Activated T-cell treated with anti-CD3 and anti-CD28 coated beads, Interleukin-2, amount 50 U/mL, for 72 hours (primary cell): ENCODE results near the gene SERTM2. TPM values are rescaled to one million over a fixed set of nuclear protein-coding genes. Genes with fewer than 3 reads are reported as not detected.
"Not testable (repeated sequence)": the region's sequence is repeated elsewhere in the genome, so short reads cannot be mapped to it uniquely, and the experiment has no call there.

ENCODE experiments used
- ATAC-seq, 2 donors: fragments of 150-1000 bp; cut with Tn5 transposase; replicated peaks in 1 of 2; 2 replicates each; pipeline ENCODE4 v1.10.0; 2021; ENCODE audit warnings: moderate library complexity in 2 of 2, mild to moderate bottlenecking in 1 of 2
- DNase-seq, 2 donors: peaks; one replicate each; pipeline ENCODE4 v3.0.0; 2021 to 2022; ENCODE audit warnings: mixed read lengths in 1 of 2
- H3K27ac Mint-ChIP-seq: one replicate; pipeline ENCODE4 v1.8.0; 2022; ENCODE audit warnings: mild to moderate bottlenecking, moderate library complexity, mixed read lengths
- H3K27me3 Mint-ChIP-seq: one replicate; pipeline ENCODE4 v1.8.0; 2022; ENCODE audit warnings: low read depth, mixed read lengths
- H3K36me3 Mint-ChIP-seq, 2 donors: one replicate each; pipeline ENCODE4 v1.8.0; 2022; ENCODE audit warnings: mixed read lengths in 2 of 2, mild to moderate bottlenecking in 1 of 2; ENCODE audit not compliant: insufficient read depth in 2 of 2
- H3K4me1 Mint-ChIP-seq: one replicate; pipeline ENCODE4 v1.8.0; 2022; ENCODE audit warnings: low read depth, mixed read lengths
- H3K4me3 Mint-ChIP-seq, 2 donors: one replicate each; pipeline ENCODE4 v1.8.0; 2022; ENCODE audit warnings: mild to moderate bottlenecking in 2 of 2, mixed read lengths in 2 of 2, moderate library complexity in 2 of 2
- H3K9me3 Mint-ChIP-seq, 2 donors: one replicate each; pipeline ENCODE4 v1.8.0; 2022; ENCODE audit warnings: mixed read lengths in 2 of 2
- total RNA-seq, 2 donors: library from RNA; stranded (reverse); gene quantifications; one replicate each; pipeline ENCODE4 v1.2.3, GENCODE V29; 2022

SERTM2 gene
- total RNA-seq, 2 donors from 2014 or later: 0.05 TPM; not detected in 1

DNA sequence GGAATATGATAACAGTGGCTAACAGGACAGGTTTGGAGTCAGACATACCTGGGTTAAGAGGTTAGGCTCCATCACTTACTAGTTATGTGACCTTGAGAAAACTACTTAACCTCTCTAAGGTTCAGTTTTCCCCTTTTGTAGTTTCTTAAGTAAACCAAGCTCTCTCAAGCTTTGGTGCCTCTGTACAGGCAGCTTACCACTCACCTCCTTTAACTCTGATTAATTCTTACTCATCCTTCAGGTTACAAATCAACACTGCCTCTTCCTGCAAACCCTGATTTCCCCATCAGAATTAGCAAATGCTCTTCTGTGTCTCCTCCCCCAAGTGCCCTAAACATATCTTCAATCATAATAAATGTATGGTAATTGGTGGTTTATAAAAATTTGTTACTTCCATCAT lies 3.5 kb upstream of the SERTM2 start:
- Mint-ChIP-seq H3K27ac (no peak overlapping the region), H3K36me3 (no peaks in the 10 kb centered on the region), H3K4me1 (no peaks in the 10 kb centered on the region), H3K9me3 (no peaks in the 10 kb centered on the region), H3K4me3 (no peak overlapping the region), H3K27me3 (peaks cover 55% of the 10 kb centered on the region)
- ATAC-seq: peak in 1 of 2 donors; percentile 36
- DNase-seq: no peak

- Mint-ChIP-seq H3K36me3 (no peaks in the 10 kb centered on the region), H3K27ac (no peak overlapping the region), H3K4me3 (no peak overlapping the region), H3K4me1 (no peaks in the 10 kb centered on the region), H3K9me3 (no peaks in the 10 kb centered on the region), H3K27me3 (peaks cover 37% of the 10 kb centered on the region)
- ATAC-seq: no peak
- DNase-seq: no peak
Measured at GRCh38 chrX:111515298-111515697, 3.9 kb downstream of the SERTM2 start.

- ATAC-seq (no peak), DNase-seq (no peak)
- Mint-ChIP-seq H3K4me3 (no peak overlapping the region), H3K27me3 (peaks cover 25% of the 10 kb centered on the region), H3K36me3 (no peaks in the 10 kb centered on the region), H3K4me1 (no peaks in the 10 kb centered on the region), H3K27ac (no peak overlapping the region), H3K9me3 (no peaks in the 10 kb centered on the region)
Measured at GRCh38 chrX:111518667-111519066, 7.2 kb downstream of the SERTM2 start.

GRCh38 chrX:111519215-111519614 lies 7.8 kb downstream of the SERTM2 start:
- Mint-ChIP-seq H3K27ac (no peak overlapping the region), H3K9me3 (no peaks in the 10 kb centered on the region), H3K4me3 (no peak overlapping the region), H3K27me3 (peaks cover 23% of the 10 kb centered on the region), H3K4me1 (no peaks in the 10 kb centered on the region), H3K36me3 (no peaks in the 10 kb centered on the region)
- DNase-seq: no peak
- ATAC-seq: no peak

- H3K9me3 Mint-ChIP-seq: no peaks in the 10 kb centered on the region
- H3K4me3 Mint-ChIP-seq: no peak overlapping the region
- H3K27ac Mint-ChIP-seq: no peak overlapping the region
- H3K27me3 Mint-ChIP-seq: peaks cover 19% of the 10 kb centered on the region
- no peaks in the 10 kb centered on the region for H3K4me1 Mint-ChIP-seq
- no peaks in the 10 kb centered on the region for H3K36me3 Mint-ChIP-seq
- ATAC-seq (no peak), DNase-seq (no peak)
Measured at GRCh38 chrX:111520506-111520905, 9.1 kb downstream of the SERTM2 start.

DNA sequence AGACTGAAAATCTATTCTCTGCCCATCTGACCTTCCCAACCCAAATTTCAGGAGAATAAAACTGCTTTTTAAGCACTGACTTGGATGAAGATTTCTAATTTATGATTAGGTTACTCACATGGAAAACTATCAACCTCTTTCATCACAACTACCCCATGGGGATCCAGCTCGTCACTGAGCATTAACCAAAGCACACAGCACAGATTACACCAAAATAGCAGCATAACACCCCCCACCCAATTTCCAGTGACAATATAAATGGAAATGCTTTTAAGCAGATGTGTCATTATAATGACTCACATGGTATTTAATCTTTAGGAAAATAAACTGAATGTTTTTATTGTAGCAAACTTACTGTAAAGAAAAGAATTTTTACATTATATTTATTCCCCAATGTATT lies 9.7 kb downstream of the SERTM2 start:
- Mint-ChIP-seq H3K9me3 (no peaks in the 10 kb centered on the region), H3K27ac (no peak overlapping the region), H3K36me3 (no peaks in the 10 kb centered on the region), H3K27me3 (peaks cover 15% of the 10 kb centered on the region), H3K4me1 (no peaks in the 10 kb centered on the region), H3K4me3 (no peak overlapping the region)
- ATAC-seq (no peak), DNase-seq (no peak)

GRCh38 chrX:111543212-111543741 lies 31.8 kb downstream of the SERTM2 start:
- DNase-seq: no peak
- Mint-ChIP-seq H3K4me1 (no peaks in the 10 kb centered on the region), H3K4me3 (no peak overlapping the region), H3K9me3 (no peaks in the 10 kb centered on the region), H3K27ac (no peak overlapping the region), H3K27me3 (peaks cover 9% of the 10 kb centered on the region), H3K36me3 (no peaks in the 10 kb centered on the region)
- no peak for ATAC-seq

- H3K27ac Mint-ChIP-seq, H3K9me3 Mint-ChIP-seq, H3K36me3 Mint-ChIP-seq, DNase-seq, H3K4me1 Mint-ChIP-seq, ATAC-seq, H3K4me3 Mint-ChIP-seq: not testable (repeated sequence)
- H3K27me3 Mint-ChIP-seq: peaks cover 31% of the 10 kb centered on the region
Measured at GRCh38 chrX:111549235-111549634, 37.8 kb downstream of the SERTM2 start.

GRCh38 chrX:111555406-111555958 lies 44.0 kb downstream of the SERTM2 start:
- Mint-ChIP-seq H3K36me3 (no peaks in the 10 kb centered on the region), H3K27me3 (peaks cover 17% of the 10 kb centered on the region), H3K4me3 (no peak overlapping the region), H3K9me3 (no peaks in the 10 kb centered on the region), H3K27ac (no peak overlapping the region), H3K4me1 (no peaks in the 10 kb centered on the region)
- no peak for ATAC-seq
- no peak for DNase-seq

DNA sequence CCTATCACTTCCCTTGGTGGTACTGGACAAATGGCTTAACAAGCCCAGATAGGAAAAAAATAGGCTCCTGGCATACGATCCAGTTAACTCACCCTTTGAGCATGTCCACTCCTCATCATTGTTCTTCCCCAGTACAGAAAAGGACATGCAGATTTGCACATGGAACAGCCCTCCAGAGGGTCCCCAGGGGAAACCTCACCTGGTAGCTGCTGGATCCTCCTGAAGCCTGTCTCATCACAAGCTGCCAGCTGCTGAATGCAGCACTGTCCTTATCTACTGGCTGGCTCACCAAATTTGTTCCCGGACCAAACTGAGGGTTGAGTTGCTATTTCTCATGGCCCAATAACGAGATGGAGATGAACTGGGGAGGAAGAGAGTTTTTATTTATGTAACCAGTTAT lies 49.4 kb downstream of the SERTM2 start:
- Mint-ChIP-seq H3K4me1 (no peaks in the 10 kb centered on the region), H3K9me3 (no peaks in the 10 kb centered on the region), H3K36me3 (no peaks in the 10 kb centered on the region), H3K27ac (no peak overlapping the region), H3K27me3 (peaks cover 34% of the 10 kb centered on the region), H3K4me3 (no peak overlapping the region)
- DNase-seq (no peak), ATAC-seq (no peak)

- ATAC-seq: no peak
- H3K9me3 Mint-ChIP-seq: no peaks in the 10 kb centered on the region
- no peaks in the 10 kb centered on the region for H3K4me1 Mint-ChIP-seq
- DNase-seq: no peak
- peaks cover 32% of the 10 kb centered on the region for H3K27me3 Mint-ChIP-seq
- H3K27ac Mint-ChIP-seq: no peak overlapping the region
- no peak overlapping the region for H3K4me3 Mint-ChIP-seq
- H3K36me3 Mint-ChIP-seq: no peaks in the 10 kb centered on the region
Measured at GRCh38 chrX:111561851-111562250, 50.4 kb downstream of the SERTM2 start.

DNA sequence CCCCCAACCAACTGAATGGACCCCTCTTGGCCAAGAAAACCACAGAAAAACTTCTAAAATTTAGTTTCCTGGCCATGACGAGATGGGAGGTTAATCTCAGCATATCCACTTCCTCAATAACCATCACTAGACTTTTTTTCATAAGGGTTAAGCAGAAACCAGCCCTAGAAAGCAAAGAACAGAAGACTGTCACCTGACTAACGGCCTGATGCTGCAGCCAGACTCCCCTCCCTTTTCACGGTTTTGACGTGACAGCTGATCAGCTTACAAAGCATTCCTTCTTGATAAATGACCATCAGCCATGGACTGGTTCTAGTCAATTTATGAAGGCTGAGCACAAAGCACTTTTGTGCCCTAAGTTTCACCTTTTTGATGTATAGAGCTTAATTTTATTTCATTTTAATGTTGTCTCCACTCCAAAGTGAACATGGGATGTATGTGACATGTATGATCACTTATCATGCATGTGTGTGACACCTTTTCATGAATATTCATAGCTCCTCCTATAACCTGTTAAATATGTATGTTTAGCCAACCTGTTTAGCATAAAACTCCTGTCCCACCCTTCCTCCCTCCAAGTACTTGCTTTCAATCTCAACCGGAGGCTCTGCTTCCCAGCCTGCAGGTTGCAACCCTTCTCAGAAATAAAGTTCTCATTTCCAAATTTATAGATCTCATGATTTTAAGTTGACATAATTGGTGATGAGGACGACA lies 56.3 kb downstream of the SERTM2 start:
- peaks cover 47% of the 10 kb centered on the region for H3K27me3 Mint-ChIP-seq

DNA sequence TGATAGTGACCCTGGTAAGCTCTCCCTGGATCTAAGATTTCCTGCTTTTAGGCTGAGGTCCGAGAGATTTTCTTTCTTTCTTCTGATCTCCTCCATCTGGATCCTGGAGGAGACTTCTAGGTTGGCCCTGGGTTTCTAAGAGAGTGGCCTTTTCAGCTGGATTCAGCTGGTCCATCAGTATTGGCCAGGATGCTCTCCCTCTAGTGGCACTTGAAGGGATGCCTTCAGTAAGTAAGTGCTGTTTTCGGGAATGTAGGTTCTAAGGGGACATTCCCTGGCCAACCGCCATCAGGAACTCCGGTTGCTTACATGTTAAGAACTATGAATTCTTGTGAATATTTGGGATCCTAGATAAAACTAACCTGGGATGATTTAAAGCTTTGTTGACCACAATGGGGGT lies 56.9 kb downstream of the SERTM2 start:
- Mint-ChIP-seq H3K27me3 (peaks cover 42% of the 10 kb centered on the region), H3K9me3 (no peaks in the 10 kb centered on the region), H3K36me3 (no peaks in the 10 kb centered on the region), H3K27ac (no peak overlapping the region), H3K4me3 (no peak overlapping the region), H3K4me1 (no peaks in the 10 kb centered on the region)
- ATAC-seq (no peak), DNase-seq (no peak)

More for the DNA sequence above, 56.3 kb downstream of the SERTM2 start:
- no peak overlapping the region for H3K4me3 Mint-ChIP-seq
- H3K36me3 Mint-ChIP-seq: no peaks in the 10 kb centered on the region
- DNase-seq (no peak), ATAC-seq (no peak)
- no peaks in the 10 kb centered on the region for H3K9me3 Mint-ChIP-seq
- H3K27ac Mint-ChIP-seq: no peak overlapping the region
- H3K4me1 Mint-ChIP-seq: no peaks in the 10 kb centered on the region

- ATAC-seq: no peak
- H3K4me1 Mint-ChIP-seq: no peaks in the 10 kb centered on the region
Measured at GRCh38 chrX:111568817-111569216, 57.4 kb downstream of the SERTM2 start.

More at GRCh38 chrX:111568817-111569216, 57.4 kb downstream of the SERTM2 start:
- Mint-ChIP-seq H3K36me3 (no peaks in the 10 kb centered on the region), H3K27me3 (peaks cover 38% of the 10 kb centered on the region), H3K9me3 (no peaks in the 10 kb centered on the region), H3K4me3 (no peak overlapping the region), H3K27ac (no peak overlapping the region)
- DNase-seq: no peak
